ENCODE results near the gene MUSTN1. TPM values are rescaled to one million over a fixed set of nuclear protein-coding genes. Genes with fewer than 3 reads are reported as not detected.

MUSTN1 gene
- total RNA-seq, 1 donor from 2014 or later = not detected

Small RNAs within 50 kb of the gene (microRNA-seq; reads per million reads assigned to microRNA genes)
- not detected for gene MIR8064

Other genes with a start within 250 kb of the MUSTN1 start
- gene PBRM1, start 149.1 kb downstream of the MUSTN1 start, total RNA-seq = 54.5 and 58.4 TPM in 2 replicates
- 85.4 and 93.7 TPM in 2 replicates for gene GNL3, start 149.0 kb downstream of the MUSTN1 start, total RNA-seq
- gene GLT8D1, start 129.2 kb downstream of the MUSTN1 start, total RNA-seq = 78.2 and 95.5 TPM in 2 replicates
- 110 and 119 TPM in 2 replicates for gene SPCS1, start 128.9 kb downstream of the MUSTN1 start, total RNA-seq
- gene NEK4, start 64.1 kb downstream of the MUSTN1 start, total RNA-seq = 14.8 and 15.1 TPM in 2 replicates
- gene ITIH1, start 57.4 kb downstream of the MUSTN1 start, total RNA-seq = not detected in 2 replicates
- 0.16 and 0.36 TPM in 2 replicates for gene ITIH3, start 40.2 kb downstream of the MUSTN1 start, total RNA-seq
- gene ITIH4, start 4.3 kb downstream of the MUSTN1 start, total RNA-seq = 2.8 and 5.3 TPM in 2 replicates
- gene STIMATE, start 62.5 kb upstream of the MUSTN1 start, total RNA-seq = 12.1 and 14.7 TPM in 2 replicates
- gene SFMBT1, start 211.1 kb upstream of the MUSTN1 start, total RNA-seq = 3.2 and 5.5 TPM in 2 replicates